ENCODE measurements around the gene ADGRG2.

- no peak for TF ChIP-seq SRSF9 (IDR thresholded peaks at IDR 0.05; ENCODE audit: borderline replicate concordance, low read depth, low read length)
- TF ChIP-seq POLR2AphosphoS5 (IDR thresholded peaks at IDR 0.05; ENCODE audit: control insufficient read depth, insufficient read depth, low read depth, low read length) = no peak
- TF ChIP-seq ZBTB7A (IDR thresholded peaks at IDR 0.05; ENCODE audit: borderline replicate concordance, control insufficient read depth, low read depth, low read length) = no peak
- no peak for TF ChIP-seq FOXA1 (IDR thresholded peaks at IDR 0.05; ENCODE audit: borderline replicate concordance)
- TF ChIP-seq ZNF449 (CRISPR knock-in tag; IDR thresholded peaks at IDR 0.05) = no peak
- no peak for TF ChIP-seq FOXK1 (CRISPR knock-in tag; IDR thresholded peaks at IDR 0.05; ENCODE audit: borderline replicate concordance)
- no peak for TF ChIP-seq CBFB (CRISPR knock-in tag; IDR thresholded peaks at IDR 0.05)
- no peak for TF ChIP-seq ZNF384 (IDR thresholded peaks at IDR 0.05; ENCODE audit: low read depth, low read length)
- no peak for TF ChIP-seq ADNP (tag; IDR thresholded peaks at IDR 0.05)
- no peak for TF ChIP-seq YY1 (IDR thresholded peaks at IDR 0.05; ENCODE audit: borderline replicate concordance in 1 of 3, control insufficient read depth in 1 of 3, extremely low read depth in 1 of 3, insufficient read depth in 3 of 3, insufficient read length in 1 of 3, insufficient replicate concordance in 2 of 3, low read depth in 1 of 3, low read length in 2 of 3)
- no peak for TF ChIP-seq CTCF (IDR thresholded peaks at IDR 0.05 in 2 of 3, conservative IDR thresholded peaks at IDR 0.05 in 1 of 3; ENCODE audit: insufficient read depth in 2 of 3, low read depth in 1 of 3, low read length in 3 of 3)
These were observed 8.4 kb upstream of the ADGRG2 start for GRCh38 chrX:19130628-19131027.

All from K562 (cell line).